HL-60/S4 treated with phorbol 12-myristate 13-acetate at 8.2 ng/mL for 4 days and 3 days (cell line): ENCODE results near the gene C1orf21.

Experiments
- in situ Hi-C: fragments of 300-500 bp; cut with MboI; formaldehyde crosslinking; loops from 2 replicates; pipeline ENCODE4 v1.15.0; 2022; ENCODE audit warnings: low sequenced_read_pairs

C1orf21 gene

DNA sequence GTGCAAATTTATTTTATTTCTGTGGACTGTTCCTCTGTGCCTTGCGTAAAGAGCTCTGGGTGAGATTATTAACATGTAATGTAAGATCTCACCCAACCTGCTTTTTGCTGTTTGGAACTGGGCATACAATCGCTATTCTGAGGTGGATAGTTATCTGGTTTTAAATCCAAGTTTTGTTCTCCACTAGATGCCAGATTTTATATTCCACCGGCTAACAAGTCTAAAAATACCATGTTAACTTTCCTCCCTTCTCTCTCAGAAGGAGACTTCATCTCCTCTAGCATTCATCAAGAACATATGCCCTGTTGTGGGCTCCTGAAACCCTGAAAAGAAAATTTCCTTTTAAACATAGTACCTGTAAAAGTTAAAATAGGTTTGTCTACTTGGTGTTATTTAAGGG, 56.4 kb downstream of the C1orf21 start:
- in situ Hi-C loops = no loop called here

DNA sequence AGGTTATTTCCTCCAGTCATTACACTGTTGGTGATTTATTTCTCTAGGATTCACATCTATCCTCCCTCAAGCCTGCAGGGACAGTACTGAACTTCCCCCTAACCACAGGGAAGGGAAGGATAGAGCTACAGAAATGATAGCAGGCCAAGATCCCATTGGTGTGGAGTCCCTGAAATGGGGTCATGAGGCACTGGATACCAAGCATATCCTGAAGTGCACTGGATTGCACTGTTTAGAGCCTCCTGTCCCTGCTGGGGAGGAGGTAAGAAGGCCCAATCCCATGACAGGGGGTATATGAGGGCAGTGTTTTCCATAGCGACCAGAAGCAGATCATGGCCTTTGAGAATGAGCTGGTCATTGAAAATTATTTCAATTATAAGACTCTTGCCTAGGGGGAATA, 56.8 kb downstream of the C1orf21 start:
- in situ Hi-C loops = no loop called here

DNA sequence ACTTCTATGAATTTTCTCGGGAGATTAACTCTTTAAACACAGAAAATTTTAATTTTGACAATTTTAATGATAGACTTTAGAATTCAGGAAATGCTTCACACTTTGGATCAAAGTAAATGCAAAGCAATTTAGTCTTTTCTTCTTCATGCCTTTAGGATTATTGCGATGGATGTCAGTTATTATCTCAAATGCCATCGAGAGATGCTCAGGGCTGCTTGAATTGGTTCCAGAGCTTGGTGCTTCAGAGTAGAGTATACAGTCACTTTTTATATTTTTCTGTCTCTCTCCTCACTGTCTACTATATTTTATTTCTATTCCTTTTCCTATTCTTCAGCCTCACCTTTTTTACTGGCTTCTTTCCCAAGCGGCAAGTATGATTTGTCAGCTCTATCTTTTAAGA, 59.2 kb downstream of the C1orf21 start:
- in situ Hi-C loops = no loop called here

DNA sequence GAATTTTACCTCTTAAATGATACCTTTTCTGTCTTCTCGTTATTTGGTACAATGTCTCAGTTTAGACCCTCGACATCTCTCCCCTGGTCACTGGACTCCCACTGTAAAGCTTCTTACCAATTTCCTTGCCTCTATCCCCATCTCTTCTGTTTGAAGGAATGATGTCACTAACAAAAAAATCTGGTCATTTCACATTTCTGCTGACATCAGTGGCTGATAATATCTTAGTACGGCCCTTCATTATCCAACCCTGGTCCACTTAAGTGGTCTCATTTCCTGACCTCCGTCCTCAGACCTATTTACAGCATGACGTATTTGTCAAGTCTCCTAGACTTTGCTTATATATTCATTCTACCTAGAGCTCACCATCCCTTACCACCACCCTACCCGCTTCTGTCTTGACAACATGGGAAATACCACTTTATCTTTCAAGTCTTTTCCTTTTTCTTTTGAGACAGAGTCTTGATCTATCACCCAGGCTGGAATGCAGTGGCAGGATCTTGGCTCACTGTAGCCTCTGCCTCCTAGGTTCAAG, 60.9 kb downstream of the C1orf21 start:
- in situ Hi-C loops = no loop called here

DNA sequence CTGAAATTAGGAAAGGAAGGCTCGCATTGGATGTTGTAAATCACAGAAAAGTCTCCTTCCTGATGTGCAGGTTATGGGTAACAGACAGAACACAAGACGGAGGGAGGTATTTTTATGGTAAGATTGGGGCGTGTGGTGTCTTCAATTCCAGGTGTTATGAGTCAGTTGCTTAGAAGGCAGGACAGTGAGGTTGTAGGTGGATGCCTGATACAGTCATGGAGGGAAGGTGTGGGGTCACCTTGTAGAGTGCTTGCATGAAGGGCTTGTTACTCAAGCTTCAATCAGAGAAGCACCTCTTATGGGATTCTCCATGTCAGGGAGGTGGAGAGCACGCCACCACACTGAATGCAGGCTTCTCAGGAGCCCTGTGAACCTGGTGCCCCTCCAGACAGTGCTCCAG, 63.1 kb downstream of the C1orf21 start:
- in situ Hi-C loops = no loop called here

DNA sequence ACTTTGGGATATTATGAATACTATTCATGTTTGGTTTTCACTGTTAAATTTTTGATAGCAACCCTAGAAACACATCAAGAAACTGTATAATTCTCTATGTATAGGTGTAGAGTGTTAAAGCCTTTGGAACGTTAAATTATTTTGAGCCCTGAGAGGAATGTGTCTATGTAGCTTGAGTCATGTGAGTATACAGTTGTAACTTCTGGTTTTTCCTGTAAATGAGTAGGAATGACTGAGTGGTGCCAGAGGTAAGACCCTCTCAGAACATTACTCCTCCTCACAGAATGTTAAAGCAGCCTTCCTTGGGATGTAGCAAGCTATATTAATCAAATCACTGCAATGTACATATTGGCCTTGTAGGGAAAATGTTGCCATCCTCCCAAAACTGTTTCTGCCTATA, 69.0 kb downstream of the C1orf21 start:
- in situ Hi-C loops = no loop called here

DNA sequence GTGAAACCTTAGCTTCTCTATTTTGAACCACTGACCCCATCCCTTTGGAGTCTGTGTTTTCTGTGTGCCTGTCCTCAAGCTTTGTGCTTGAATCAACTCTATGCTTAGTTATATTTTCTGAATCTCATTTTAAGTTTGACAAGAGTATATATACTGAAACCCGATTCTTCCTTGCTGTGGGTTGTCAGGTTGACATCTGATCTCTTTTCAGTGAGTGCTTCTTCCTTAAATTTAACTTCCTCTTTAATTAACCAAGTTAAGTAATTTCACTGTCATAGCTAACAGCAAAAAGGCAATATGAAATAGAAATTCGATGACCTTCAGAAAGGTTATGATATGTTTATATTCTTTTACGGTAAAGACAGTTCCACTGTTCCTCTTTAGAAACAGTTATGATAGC, 69.4 kb downstream of the C1orf21 start:
- in situ Hi-C loops = no loop called here

DNA sequence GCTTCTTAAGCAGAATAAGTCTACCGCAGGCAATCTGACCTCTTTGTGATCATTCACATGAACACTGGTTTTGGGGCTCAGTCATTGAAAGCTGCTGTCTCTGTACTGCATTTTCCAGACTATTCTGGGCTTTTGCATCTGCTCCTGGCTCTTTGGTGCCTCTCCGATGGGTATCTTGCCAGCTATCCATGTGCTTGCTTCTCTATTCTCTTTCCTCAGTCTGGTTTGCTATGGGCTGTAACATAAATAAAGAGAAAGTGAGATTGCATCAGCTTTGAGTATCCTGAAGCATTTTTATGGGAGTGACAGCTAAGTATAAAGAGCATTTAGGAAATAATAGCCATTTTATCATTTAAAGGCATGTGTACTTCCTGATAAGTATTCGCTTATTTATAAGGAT, 70.7 kb downstream of the C1orf21 start:
- in situ Hi-C loops = no loop called here

DNA sequence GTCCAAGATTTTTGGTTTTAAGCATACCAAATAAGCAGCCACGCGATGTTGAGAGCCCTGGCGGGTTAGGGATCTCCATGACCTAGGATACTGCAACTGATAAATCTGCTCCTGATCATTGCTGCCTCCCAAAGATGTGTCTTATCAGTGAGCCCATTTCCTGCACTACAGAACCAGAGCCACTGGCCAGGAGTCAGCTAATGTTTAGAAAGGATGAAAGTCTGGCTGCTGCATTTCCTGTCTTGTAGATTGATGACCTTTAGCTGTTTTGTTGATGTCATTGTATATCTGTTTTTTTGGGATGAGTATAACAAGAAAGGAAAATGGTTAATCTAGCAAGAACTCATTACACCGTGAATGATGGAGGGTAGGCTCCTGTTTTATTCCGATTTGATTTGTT, 74.5 kb downstream of the C1orf21 start:
- in situ Hi-C loops = no loop called here

DNA sequence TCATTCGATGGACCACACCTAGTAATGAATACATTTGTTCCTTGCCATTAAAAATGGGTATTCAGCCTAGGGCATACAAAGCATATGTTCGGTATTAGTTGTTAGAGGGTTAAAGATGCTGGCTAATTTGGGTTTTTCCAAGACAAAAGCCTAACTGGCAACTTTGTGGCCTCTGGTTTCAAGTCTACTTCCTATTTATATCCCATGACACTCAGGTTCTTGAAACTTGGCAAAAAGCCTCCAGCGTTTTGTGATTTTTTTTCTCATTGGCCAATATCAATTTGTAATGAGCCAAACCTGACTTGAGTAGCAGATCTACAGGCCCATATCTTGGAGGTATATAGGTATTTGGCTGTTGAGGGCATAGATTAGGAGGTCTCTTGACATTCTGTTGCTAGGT, 75.3 kb downstream of the C1orf21 start:
- in situ Hi-C loops = no loop called here

DNA sequence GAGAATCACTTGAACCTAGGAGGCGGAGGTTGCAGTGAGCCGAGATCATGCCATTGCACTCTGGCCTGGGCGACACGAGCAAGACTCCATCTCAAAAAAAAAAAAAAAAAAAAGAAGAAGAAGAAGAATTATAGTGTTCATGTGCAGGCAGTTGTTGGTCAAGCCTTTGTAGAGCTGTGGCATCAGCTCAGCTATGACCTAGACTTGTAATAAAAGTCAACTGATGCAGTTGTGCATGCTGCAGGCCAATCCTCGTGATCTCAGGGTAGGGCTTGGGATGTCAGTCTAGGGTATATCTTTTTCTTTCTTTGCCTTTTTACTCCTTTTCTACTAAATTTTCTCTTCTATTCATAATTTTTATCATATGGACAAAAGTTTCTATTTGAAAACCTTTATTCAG, 76.2 kb downstream of the C1orf21 start:
- in situ Hi-C loops = no loop called here

DNA sequence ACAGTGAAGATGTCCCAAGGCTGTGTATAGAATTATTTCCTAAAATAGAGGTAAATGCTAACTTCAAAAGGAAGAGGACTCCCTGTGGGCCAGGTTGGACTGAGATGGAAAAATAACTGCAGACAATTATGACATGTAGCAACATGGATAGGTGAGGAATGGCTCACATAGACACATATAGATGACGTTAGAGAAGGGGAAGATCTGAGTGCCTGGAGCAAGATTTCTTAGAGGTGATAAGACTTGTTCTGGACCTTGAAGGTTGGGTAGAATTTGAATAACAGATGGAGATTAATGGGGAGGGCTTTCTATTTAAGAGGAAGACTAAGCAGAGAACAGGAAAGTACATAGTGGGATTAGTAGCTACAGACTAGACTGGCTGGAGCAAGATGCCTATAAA, 76.9 kb downstream of the C1orf21 start:
- in situ Hi-C loops = no loop called here

DNA sequence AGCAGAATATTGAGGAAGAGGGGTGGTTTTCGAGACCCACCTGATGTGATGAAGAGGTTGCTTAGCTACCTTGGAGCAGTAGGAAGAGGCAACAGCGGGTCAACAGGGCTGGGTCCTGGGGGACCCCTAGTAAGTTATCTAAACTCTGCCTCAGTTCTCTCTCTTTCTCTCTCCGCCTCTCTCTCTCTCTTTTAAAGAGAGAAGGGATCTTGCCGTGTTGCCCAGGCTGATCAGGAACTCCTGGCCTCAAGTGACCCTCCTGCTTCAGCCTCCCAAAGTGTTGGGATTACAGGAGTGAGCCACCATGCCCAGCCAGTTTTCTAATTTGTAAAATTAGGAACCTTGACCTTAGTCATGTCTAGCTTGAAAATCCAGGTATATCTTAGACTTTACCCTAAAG, 77.9 kb downstream of the C1orf21 start:
- in situ Hi-C loops = no loop called here

DNA sequence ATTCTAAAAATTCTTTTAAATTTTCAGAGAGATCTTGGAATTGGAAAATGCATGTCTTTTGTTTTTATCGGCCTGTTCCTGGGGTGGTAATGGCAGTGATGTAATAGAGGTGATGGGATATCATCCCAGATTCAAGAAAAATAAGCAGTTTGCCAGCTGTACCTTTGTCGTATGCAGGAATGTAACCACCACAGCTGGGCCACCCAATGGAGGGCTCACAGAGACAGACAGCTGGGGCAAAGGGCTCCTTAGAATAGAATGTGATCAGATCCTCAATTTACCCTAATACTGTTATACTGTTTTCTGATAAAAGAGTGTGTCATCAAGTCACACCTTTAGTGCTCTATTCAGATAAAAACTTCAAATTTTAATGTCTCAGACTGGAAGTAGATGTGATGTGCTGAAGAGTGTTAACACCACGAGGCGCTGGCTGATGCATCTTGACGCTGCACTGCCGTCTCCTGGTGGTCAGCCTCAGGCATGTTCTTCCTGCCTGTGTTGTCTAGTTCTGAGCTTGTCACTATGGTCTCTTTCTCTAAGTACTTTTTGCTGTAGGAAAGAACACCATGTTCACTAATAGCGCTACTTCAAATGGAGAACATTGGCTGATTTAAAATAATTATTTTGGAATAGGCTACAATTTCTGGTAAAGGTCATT, 78.8 kb downstream of the C1orf21 start:
- in situ Hi-C loops = no loop called here

DNA sequence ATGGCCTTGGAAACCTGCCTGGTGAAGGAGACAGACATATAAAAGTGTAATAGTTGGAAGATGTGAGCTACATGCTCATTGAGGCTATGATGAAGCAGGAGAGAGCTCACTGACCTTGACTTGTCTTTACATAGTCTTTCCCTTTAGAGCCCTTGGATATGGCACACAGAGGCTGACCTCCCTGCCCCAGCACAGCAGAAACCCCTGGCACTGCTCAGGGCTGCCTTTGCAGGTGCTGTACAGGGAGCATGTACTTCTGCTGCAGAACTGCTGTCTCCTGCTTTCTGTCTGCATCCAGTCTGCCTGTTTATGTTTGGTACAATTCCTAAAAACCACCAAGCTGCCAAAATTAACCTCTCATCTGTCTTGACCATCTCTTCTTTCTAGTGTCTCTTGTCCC, 80.5 kb downstream of the C1orf21 start:
- in situ Hi-C loops = no loop called here

DNA sequence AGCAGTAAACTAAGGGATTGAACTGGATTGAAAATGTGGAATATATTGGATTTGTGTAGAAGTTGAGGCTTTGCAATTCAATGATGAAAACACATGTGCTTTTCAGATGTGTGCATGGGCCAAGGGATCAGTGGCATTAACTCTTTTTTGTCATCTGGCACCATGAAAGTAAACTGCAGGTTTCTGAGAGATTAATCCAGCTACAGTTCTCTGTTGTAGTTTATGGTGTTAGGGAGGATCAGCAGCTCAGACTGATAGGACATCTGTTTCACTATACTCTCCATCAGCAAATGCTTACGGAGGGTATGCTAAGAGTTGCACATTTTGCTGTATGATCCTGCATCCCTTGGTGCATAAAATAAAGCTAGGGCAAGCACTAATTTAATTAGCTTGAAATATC, 82.6 kb downstream of the C1orf21 start:
- in situ Hi-C loops = no loop called here

DNA sequence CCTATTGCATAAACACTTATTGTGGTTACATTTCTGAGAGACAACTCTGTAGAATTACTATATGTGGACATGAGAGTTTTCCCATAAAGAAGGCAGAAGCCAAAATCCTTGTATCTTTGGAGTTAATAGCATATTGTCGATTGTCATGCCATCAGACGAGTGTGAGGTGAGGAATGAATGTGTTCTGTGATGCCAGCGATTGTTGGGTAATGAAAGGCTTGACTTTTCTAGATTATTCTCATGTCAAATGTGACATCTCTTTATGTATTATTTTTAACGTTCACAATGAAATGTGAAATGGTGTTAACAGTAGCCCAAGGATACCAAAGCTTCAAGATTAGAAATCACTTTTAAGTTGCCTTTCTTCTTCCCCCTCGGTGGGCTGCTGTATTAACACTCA, 84.9 kb downstream of the C1orf21 start:
- in situ Hi-C loops = no loop called here

DNA sequence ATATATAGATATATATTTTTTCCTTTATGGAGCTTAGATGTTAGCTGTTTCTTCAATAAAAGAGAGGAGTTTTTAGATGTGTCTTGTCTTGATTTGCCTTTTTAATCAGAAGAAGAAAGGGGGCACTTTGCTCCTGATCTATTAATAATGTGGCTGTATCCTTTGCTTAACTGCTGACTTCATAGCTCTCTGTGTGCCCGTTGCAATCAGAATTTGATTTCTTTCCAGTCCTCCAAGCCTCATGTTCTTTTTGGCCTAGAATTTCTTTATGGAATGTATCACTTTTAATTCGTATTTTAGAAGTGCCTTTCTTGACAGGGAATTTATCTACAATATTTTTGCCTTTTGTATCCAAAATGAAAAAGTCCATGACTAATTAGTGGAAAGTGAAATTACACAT, 85.3 kb downstream of the C1orf21 start:
- in situ Hi-C loops = no loop called here

DNA sequence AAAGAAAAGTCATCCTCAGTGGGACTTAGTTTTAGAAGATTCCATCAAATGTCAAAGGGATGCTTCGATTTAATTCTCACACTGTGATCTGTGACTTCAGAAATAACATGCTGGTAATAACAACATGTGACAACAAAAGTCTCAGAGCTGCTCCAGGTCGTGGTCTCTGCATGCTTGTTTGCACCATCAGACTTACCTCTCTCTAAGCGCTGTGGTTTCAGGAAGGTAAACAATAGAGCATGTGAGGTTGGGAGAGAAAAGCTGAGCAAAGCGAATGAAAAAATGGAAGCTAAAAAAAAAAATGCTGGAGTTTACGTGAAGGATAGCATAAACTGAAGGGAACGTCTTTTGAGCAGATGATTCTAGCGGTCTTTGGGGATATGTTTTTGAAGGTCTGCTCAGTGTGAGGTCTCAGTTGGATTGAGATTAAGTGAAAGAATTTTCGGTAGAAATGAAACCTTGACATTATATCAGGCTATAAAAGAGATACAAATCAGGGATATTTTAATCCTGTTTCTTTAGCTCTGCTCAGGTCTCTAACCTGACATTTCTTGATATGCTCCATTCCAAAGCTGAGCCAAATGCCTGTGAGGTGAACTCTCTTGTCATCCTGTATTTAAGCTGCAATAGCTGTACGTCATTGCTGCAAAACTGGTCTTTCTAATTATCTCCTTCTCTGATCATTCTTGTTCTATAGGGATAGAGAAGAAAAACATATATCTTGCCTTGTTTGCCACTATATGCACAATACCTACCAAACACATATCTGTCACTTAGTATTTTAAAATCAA, 86.5 kb downstream of the C1orf21 start:
- in situ Hi-C loops = no loop called here

DNA sequence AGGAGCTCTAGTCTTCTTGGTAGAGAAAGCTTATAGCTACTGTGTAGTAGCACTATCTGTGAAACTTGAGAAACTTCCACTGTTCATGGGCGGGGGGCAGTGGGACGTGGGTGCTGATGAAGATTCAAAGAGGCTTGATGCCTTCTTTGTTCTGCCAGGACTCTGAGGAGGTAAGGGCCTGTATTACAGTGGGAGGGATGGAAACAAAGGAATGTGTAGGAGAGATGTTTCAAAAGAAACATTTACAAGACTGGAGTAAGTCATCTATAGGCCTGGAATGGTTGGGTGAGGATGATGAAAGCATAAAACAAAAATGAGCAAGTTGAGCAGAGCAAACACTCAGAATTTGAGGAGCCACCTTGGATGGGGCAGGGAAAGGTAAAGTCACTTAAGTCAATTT, 89.4 kb downstream of the C1orf21 start:
- in situ Hi-C loops = no loop called here

DNA sequence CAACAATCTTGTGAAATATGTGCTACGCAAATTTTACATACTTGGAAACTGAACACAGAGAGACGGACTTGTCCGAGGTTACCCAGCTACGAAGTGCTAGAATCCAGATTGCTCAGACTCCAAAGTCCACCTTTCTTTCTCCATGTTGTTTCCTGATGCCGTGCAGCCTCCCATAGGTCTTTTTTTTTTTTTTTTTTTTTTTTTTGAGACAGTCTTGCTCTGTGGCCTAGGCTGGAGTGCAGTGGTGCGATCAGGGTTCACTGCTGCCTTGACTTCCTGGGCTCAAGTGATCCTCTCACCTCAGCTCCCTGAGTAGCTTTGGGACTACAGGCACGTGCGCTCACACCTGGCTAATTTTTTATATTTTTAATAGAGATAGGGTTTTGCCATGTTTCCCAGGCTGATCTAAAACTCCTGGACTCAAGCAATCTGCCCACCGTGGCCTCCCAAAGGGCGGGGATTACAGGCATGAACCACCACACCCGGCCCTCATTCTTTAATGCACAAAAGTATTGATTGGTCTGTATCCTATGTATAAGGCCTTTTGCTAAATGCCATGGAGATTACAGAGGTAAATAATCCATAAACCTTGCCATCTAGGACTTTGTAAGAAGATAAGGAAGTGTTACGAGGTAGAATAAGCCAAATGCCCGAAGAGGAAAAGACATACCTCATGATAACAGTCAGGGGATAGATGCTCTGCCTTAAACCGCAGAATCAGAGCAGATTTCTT, 92.8 kb downstream of the C1orf21 start:
- in situ Hi-C loops = no loop called here

DNA sequence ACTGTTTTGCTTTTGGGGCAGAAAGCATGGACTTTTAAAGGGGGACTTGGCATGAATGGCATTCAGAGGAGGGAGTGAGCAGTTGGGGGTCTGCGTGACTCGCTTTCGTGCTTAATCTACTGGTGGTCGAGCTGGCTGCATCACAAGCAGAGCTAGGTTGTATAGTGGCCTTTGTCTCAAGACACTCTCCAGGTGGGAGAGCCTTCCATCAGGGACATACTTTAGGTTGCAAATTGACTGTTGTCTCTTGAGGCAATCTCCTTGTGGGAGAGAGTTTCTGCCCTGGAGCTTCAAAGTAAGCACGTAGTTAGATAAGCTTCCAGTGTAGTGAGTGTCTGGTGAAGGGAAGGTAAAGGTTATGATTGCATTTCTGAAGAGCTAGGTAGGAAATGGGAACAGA, 93.9 kb downstream of the C1orf21 start:
- in situ Hi-C loops = no loop called here
